GM18951 (cell line): ENCODE results near the gene MESP2.
A peak's percentile ranks its signal among the peaks of the same experiment; 100 is the strongest.

Source experiments
- POLR2A ChIP-seq: IDR thresholded peaks from 4 replicates; pipeline ENCODE4 v1.6.1; 2011; ENCODE audit warnings: mild to moderate bottlenecking; ENCODE audit not compliant: insufficient read length, insufficient read depth; ENCODE audit errors: extremely low read depth
- in situ Hi-C: fragments of 300-500 bp; cut with MboI; formaldehyde crosslinking; loops from one replicate; pipeline ENCODE4 v1.12.0; 2022; ENCODE audit warnings: low sequenced_read_pairs, mixed read lengths, inconsistent platforms; ENCODE audit not compliant: unreplicated experiment

Gene MESP2

GRCh38 chr15:89749951-89750559 lies 26.1 kb upstream of the MESP2 start:
- no peak for TF ChIP-seq POLR2A
- in situ Hi-C loops: loop anchor here (5.0 to 10.0 kb wide), 2 partner anchors 127 to 335 kb away; no protein-coding TSS in a partner anchor

DNA sequence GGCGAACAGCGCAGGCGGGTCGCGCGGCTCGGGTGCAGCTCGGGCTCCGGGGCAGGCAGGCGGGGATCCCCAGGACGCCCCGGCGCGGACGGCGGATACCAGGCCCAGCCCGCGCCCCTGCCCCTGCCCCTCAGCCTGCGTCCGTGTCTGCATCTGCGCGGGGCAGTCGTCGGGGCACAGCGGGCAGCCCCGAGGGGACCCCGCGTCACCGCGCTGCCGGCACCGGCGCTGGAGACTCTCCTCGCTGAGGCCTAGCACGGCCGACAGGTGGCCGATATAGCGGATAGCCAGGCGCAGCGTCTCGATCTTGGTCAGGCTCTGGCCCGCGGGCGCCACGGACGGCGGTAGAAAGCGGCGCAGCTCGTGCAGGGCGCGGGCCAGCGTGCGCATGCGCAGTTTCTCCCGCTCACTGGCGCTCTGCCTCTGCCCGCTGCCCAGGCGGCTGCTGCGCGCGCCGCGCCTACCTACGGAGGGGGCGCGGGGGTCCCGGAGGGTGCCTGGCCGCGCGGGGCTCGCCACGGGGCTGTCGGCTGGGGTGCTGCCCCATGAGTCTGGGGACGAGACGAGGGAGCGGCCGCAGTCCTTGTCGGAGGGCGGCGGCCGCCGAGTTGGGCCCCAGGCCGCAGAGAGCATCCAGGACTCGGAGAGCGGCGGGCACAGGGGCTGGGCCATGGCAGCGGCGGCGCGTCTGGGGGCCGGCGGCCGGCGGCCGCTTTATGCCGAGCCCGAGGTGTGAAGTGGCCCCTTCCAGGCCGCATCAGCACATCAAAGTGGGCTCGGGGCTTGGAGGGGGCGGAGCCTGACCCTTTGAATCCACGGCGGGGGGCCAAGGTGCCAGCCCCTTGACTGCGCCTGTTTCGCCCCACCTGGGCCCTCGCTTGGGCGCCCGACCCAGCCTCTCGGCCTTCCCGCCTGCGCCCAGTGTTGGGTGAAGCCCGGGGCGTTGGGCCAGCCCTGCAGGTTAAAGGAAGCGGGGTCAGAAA lies 25.3 kb upstream of the MESP2 start, which contains the start of gene MESP1:
TSS of gene MESP1 (minus strand) at position 690 of the 983 bp plus-strand sequence. CDS start at position 672, 18 bp downstream.
- in situ Hi-C loops: loop anchor here (5.0 to 10.0 kb wide), 2 partner anchors 126 to 334 kb away; no protein-coding TSS in a partner anchor

DNA sequence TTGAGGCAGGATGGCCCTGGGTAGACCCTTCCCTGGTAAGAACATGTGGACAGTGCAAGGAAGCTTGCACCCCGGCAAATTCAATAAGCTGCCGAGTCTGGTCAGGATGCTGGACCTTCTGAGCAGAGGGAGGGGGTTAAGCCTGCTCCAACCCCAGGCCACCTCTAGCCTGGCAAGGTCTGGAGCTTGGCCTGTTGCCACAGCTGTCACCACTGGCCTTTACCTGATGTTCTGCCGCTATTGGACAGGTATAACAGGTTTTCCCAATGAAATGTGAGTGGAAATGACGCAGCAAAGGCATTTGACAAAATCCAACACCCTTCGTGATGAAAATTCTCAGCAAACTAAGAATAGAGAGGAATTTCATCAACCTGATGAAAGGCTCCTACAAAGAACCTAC lies 24.4 kb upstream of the MESP2 start:
- in situ Hi-C loops: loop anchor here (5.0 to 10.0 kb wide), 2 partner anchors 126 to 333 kb away; no protein-coding TSS in a partner anchor
- no peak for TF ChIP-seq POLR2A

More for the DNA sequence above, 25.3 kb upstream of the MESP2 start, which contains the start of gene MESP1:
- peak; percentile 66 for TF ChIP-seq POLR2A

- no peak for TF ChIP-seq POLR2A
- in situ Hi-C loops: loop anchor here (5.0 to 10.0 kb wide), 2 partner anchors 123 to 331 kb away; no protein-coding TSS in a partner anchor
Measured at GRCh38 chr15:89753855-89754254, 22.3 kb upstream of the MESP2 start.

- TF ChIP-seq POLR2A: no peak
- in situ Hi-C loops: loop anchor here (5.0 to 10.0 kb wide), 2 partner anchors 123 to 330 kb away; no protein-coding TSS in a partner anchor
Measured at GRCh38 chr15:89754361-89755154, 21.6 kb upstream of the MESP2 start.

DNA sequence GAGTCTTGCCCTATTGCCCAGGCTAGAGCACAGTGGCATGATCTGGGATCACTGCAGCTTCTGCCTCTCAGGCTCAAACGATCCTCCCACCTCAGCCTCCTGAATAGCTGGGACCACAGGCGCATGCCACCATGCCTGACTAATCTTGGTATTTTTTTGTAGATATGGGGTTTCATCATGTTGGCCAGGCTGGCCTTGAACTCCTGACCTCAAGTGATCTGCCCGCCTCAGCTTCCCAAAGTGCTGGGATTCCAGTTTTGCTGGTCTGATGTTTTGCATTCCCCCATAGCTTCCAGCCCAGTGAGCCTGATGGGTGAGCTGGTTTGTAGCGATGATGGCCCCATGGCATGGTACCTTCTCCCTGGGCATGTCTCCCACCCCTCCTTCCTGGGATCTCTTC lies 20.4 kb upstream of the MESP2 start:
- in situ Hi-C loops: loop anchor here (10.0 kb wide), 1 partner anchor 329 kb away; no protein-coding TSS in a partner anchor

GRCh38 chr15:89756897-89757296 lies 19.2 kb upstream of the MESP2 start:
- no peak for TF ChIP-seq POLR2A
- in situ Hi-C loops: loop anchor here (10.0 kb wide), 1 partner anchor 328 kb away; no protein-coding TSS in a partner anchor

More for the DNA sequence above, 20.4 kb upstream of the MESP2 start:
- no peak for TF ChIP-seq POLR2A

GRCh38 chr15:89758283-89758682 lies 17.8 kb upstream of the MESP2 start:
- TF ChIP-seq POLR2A: no peak
- in situ Hi-C loops: loop anchor here (10.0 kb wide), 1 partner anchor 327 kb away; no protein-coding TSS in a partner anchor

DNA sequence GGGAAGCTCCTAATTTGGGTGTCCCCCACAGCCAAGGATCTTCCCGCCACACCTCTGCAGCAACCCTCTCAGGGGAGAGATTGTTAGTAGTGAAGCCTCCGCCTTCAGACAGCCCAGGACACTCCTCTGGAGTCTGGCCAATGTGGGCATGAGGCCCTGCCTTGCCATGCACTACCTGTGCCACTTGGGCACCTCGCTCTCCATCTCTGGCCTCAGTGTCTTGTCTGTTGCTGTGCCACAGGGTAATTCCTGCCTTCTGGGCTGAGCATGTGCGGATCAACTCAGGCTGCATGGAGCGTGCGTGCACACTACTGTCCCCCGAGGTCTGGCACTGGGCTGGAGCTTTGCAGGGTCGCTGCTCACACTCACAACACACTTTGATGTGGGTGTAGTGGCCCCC lies 17.2 kb upstream of the MESP2 start:
- in situ Hi-C loops: loop anchor here (10.0 kb wide), 1 partner anchor 326 kb away; no protein-coding TSS in a partner anchor
- TF ChIP-seq POLR2A: no peak

GRCh38 chr15:89759835-89760234 lies 16.3 kb upstream of the MESP2 start:
- in situ Hi-C loops: loop anchor here (10.0 kb wide), 1 partner anchor 325 kb away; no protein-coding TSS in a partner anchor
- no peak for TF ChIP-seq POLR2A

GRCh38 chr15:89760303-89761008 lies 15.7 kb upstream of the MESP2 start:
- no peak for TF ChIP-seq POLR2A
- in situ Hi-C loops: no loop called here
